HCT116 (cell line): ENCODE data around the gene MARCHF6. TPM values are rescaled to one million over a fixed set of nuclear protein-coding genes. Genes with fewer than 3 reads are reported as not detected.

ENCODE experiments used
- ATAC-seq: fragments of 200-7000 bp; cut with Tn5 transposase; 2 replicates; pipeline ENCODE4 v1.9.1; 2020; ENCODE audit warnings: mild to moderate bottlenecking, moderate library complexity
- BruUV-seq: library from RNA; stranded (reverse); fragments of 400-500 nt; replicated peaks from 2 replicates; lab custom pipeline; 2021; lab: Mats Ljungman, UMichigan
- CTCF ChIA-PET: fragments of 300-600 bp; sonication (Branson Sonifier 250); formaldehyde crosslinking; loops from one replicate; lab custom pipeline; 2021; ENCODE audit warnings: antibody characterized with exemption; lab: Charles Lee
- POLR2A ChIA-PET: fragments of 300-600, 350-600 bp; sonication (Branson Sonifier 250); formaldehyde crosslinking; loops from one replicate; lab custom pipeline; 2021; ENCODE audit warnings: antibody characterized with exemption; lab: Charles Lee
- RAD21 ChIA-PET, 2 experiments: fragments of 300-600 bp; sonication (Branson Sonifier 250); formaldehyde crosslinking; loops; one replicate each; lab custom pipeline; 2023; ENCODE audit warnings: low total read pairs in 2 of 2; ENCODE audit not compliant: uncharacterized antibody in 2 of 2, unreplicated experiment in 2 of 2, low non-redundant PET in 1 of 2; lab: Charles Lee
- DNase-seq: peaks from one replicate; pipeline ENCODE4 v3.0.0-alpha.2; 2010; ENCODE audit warnings: low read depth, low spot score
- H2AFZ ChIP-seq: fragments of 200-600 bp; shearing (Covaris generic), sonication (generic); 2 replicates; pipeline ENCODE4 v1.6.1; 2017; ENCODE audit warnings: low read depth, mixed run types, mixed read lengths, antibody characterized with exemption, low read length; ENCODE audit not compliant: poor library complexity, severe bottlenecking
- H3K27ac ChIP-seq: 2 replicates; pipeline ENCODE4 v1.5.1; 2012; ENCODE audit warnings: low read depth, low read length
- H3K27me3 ChIP-seq: fragments of 200-600 bp; sonication (generic); 2 replicates; pipeline ENCODE4 v1.6.1; 2016; ENCODE audit warnings: mixed run types, low read length, mixed read lengths; ENCODE audit not compliant: insufficient read depth
- H3K36me3 ChIP-seq, 2 experiments: fragments of 200-500 bp in 1 of 2; fragments of 200-600 bp in 1 of 2; sonication (Bioruptor generic) in 1 of 2; sonication (generic) in 1 of 2; 2 replicates each; pipeline versions ENCODE4 v1.5.1 to v1.6.1; 2014 to 2016; ENCODE audit warnings: low read length in 2 of 2, inconsistent platforms in 1 of 2, mixed read lengths in 1 of 2, mixed run types in 1 of 2; ENCODE audit not compliant: insufficient read depth in 2 of 2, control insufficient read depth in 1 of 2
- H3K4me1 ChIP-seq, 2 experiments: fragments of 200-600 bp in 1 of 2; sonication (generic) in 1 of 2; 2 replicates each; pipeline versions ENCODE4 v1.5.1 to v1.6.1; 2012 to 2017; ENCODE audit warnings: low read length in 2 of 2, inconsistent platforms in 1 of 2, mild to moderate bottlenecking in 1 of 2, mixed read lengths in 1 of 2, mixed run types in 1 of 2, moderate library complexity in 1 of 2; ENCODE audit not compliant: insufficient read depth in 2 of 2, control insufficient read depth in 1 of 2
- H3K4me2 ChIP-seq: fragments of 200-600 bp; sonication (generic); 2 replicates; pipeline ENCODE4 v1.6.1; 2017; ENCODE audit warnings: mixed run types, low read length, mixed read lengths
- H3K4me3 ChIP-seq, 2 experiments: fragments of 200-600 bp in 1 of 2; sonication (generic) in 1 of 2; replicated peaks in 1 of 2; 2 replicates each; pipeline ENCODE4 v1.5.1; 2011 to 2016; ENCODE audit warnings: low read length in 2 of 2, control low read depth in 1 of 2, low read depth in 1 of 2, mild to moderate bottlenecking in 1 of 2, mixed read lengths in 1 of 2, mixed run types in 1 of 2
- H3K79me2 ChIP-seq: fragments of 200-600 bp; sonication (generic); 2 replicates; pipeline ENCODE4 v1.6.1; 2017; ENCODE audit warnings: mild to moderate bottlenecking, mixed run types, low read length, moderate library complexity, mixed read lengths; ENCODE audit not compliant: insufficient read depth
- H3K9ac ChIP-seq: fragments of 200-600 bp; sonication (generic); 2 replicates; pipeline ENCODE4 v1.6.1; 2016; ENCODE audit warnings: low read length, mixed read lengths
- H3K9me2 ChIP-seq: fragments of 200-600 bp; sonication (generic), shearing (Covaris generic); 2 replicates; pipeline ENCODE4 v1.6.1; 2017; ENCODE audit warnings: mixed run types, mild to moderate bottlenecking, moderate library complexity; ENCODE audit not compliant: insufficient read depth
- H3K9me3 ChIP-seq, 2 experiments: fragments of 200-500 bp in 1 of 2; fragments of 200-600 bp in 1 of 2; sonication (Bioruptor generic) in 1 of 2; sonication (generic) in 1 of 2; 2 replicates each; pipeline ENCODE4 v1.6.1; 2014 to 2017; ENCODE audit warnings: low read length in 2 of 2, mixed read lengths in 2 of 2, inconsistent platforms in 1 of 2, low read depth in 1 of 2, mild to moderate bottlenecking in 1 of 2, mixed run types in 1 of 2, moderate library complexity in 1 of 2; ENCODE audit not compliant: control insufficient read depth in 1 of 2, insufficient read depth in 1 of 2
- H4K20me1 ChIP-seq: fragments of 200-600 bp; sonication (generic), shearing (Covaris generic); 2 replicates; pipeline ENCODE4 v1.6.1; 2017; ENCODE audit warnings: mixed run types, mild to moderate bottlenecking, moderate library complexity; ENCODE audit not compliant: insufficient read depth
- EZH2 ChIP-seq: fragments of 200-600 bp; sonication (generic); IDR thresholded peaks from 2 replicates; pipeline ENCODE4 v1.6.1; 2017; ENCODE audit warnings: antibody characterized with exemption, mixed run types
- POLR2AphosphoS5 ChIP-seq: IDR thresholded peaks from 2 replicates; pipeline ENCODE4 v1.6.1; 2011; ENCODE audit warnings: mild to moderate bottlenecking, low read depth, low read length, moderate library complexity
- intact Hi-C: fragments of 100-400 bp; cut with micrococcal nuclease; formaldehyde crosslinking; loops from 2 replicates; pipeline ENCODE4 v1.10.0; 2022
- total RNA-seq: library from RNA; stranded (reverse); gene quantifications from one replicate; pipeline ENCODE4 v1.2.1, GENCODE V29; 2021; ENCODE audit not compliant: unreplicated experiment
- TF ChIP-seq, protein P1 (sequence below), 3 experiments: fragments of 200-600 bp in 1 of 3; sonication (generic) in 1 of 3; IDR thresholded peaks in 2 of 3; conservative IDR thresholded peaks in 1 of 3; 2 replicates each; pipeline ENCODE4 v1.5.1; 2012 to 2017; ENCODE audit warnings: low read depth in 2 of 3, low read length in 2 of 3, antibody characterized with exemption in 1 of 3, borderline replicate concordance in 1 of 3, control low read depth in 1 of 3, mild to moderate bottlenecking in 1 of 3, mixed read lengths in 1 of 3, mixed run types in 1 of 3, moderate library complexity in 1 of 3; ENCODE audit not compliant: insufficient read depth in 1 of 3
- TF ChIP-seq, protein P2 (sequence below): IDR thresholded peaks from 2 replicates; pipeline ENCODE4 v1.6.1; 2011; ENCODE audit warnings: mild to moderate bottlenecking, low read length, moderate library complexity; ENCODE audit not compliant: insufficient replicate concordance; ENCODE audit errors: extremely low read depth
- TF ChIP-seq, protein P3 (sequence below): IDR thresholded peaks from 2 replicates; pipeline ENCODE4 v1.6.1; 2012

MARCHF6 gene
- total RNA-seq, 1 experiment from 2014 or later = 144 TPM

DNA sequence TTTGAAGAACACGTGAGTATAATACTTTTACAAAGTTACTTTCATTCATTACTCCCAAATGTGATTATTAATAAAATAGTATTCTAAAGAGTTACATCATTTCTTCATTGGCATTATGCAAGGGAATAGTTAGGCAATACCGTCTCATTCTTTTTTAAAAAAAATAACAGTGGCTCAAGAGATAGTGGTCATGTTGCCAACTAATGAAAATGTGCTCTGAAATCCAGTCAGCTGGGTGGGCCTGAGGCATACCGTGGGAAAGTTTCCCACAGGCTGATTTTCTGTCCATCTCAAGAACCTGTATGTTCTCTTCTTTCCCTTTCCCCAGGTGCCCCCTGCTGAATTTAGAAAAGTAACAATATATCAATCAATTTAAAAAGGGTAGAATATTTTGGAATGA is 47.3 kb downstream of the MARCHF6 start:
- Histone ChIP-seq H3K4me2 (no peak overlapping the region), H3K9me2 (no peaks in the 10 kb centered on the region), H3K27ac (no peak overlapping the region), H3K4me1 (no peaks in the 10 kb centered on the region), H3K4me3 (no peak overlapping the region), H4K20me1 (peaks cover 12% of the 10 kb centered on the region; the same call in 1 of the 2 replicates), H3K36me3 (peaks cover 25 to 67% of the 10 kb centered on the region in 2 experiments), H2AFZ (no peak overlapping the region), H3K79me2 (peaks cover 10% of the 10 kb centered on the region), H3K9ac (no peak overlapping the region), H3K9me3 (no peaks in the 10 kb centered on the region), H3K27me3 (no peaks in the 10 kb centered on the region)
- TF ChIP-seq POLR2AphosphoS5 = no peak
- TF ChIP-seq, protein P1, sequence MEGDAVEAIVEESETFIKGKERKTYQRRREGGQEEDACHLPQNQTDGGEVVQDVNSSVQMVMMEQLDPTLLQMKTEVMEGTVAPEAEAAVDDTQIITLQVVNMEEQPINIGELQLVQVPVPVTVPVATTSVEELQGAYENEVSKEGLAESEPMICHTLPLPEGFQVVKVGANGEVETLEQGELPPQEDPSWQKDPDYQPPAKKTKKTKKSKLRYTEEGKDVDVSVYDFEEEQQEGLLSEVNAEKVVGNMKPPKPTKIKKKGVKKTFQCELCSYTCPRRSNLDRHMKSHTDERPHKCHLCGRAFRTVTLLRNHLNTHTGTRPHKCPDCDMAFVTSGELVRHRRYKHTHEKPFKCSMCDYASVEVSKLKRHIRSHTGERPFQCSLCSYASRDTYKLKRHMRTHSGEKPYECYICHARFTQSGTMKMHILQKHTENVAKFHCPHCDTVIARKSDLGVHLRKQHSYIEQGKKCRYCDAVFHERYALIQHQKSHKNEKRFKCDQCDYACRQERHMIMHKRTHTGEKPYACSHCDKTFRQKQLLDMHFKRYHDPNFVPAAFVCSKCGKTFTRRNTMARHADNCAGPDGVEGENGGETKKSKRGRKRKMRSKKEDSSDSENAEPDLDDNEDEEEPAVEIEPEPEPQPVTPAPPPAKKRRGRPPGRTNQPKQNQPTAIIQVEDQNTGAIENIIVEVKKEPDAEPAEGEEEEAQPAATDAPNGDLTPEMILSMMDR (IDR thresholded peaks at IDR 0.05 in 2 of 3, conservative IDR thresholded peaks at IDR 0.05 in 1 of 3; ENCODE audit: borderline replicate concordance in 1 of 3, insufficient read depth in 1 of 3, low read depth in 2 of 3, low read length in 2 of 3) = no peak
- TF ChIP-seq EZH2 = no peak
- TF ChIP-seq, protein P2, sequence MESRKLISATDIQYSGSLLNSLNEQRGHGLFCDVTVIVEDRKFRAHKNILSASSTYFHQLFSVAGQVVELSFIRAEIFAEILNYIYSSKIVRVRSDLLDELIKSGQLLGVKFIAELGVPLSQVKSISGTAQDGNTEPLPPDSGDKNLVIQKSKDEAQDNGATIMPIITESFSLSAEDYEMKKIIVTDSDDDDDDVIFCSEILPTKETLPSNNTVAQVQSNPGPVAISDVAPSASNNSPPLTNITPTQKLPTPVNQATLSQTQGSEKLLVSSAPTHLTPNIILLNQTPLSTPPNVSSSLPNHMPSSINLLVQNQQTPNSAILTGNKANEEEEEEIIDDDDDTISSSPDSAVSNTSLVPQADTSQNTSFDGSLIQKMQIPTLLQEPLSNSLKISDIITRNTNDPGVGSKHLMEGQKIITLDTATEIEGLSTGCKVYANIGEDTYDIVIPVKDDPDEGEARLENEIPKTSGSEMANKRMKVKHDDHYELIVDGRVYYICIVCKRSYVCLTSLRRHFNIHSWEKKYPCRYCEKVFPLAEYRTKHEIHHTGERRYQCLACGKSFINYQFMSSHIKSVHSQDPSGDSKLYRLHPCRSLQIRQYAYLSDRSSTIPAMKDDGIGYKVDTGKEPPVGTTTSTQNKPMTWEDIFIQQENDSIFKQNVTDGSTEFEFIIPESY = no peak
- TF ChIP-seq, protein P3, sequence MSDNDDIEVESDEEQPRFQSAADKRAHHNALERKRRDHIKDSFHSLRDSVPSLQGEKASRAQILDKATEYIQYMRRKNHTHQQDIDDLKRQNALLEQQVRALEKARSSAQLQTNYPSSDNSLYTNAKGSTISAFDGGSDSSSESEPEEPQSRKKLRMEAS = no peak
- ATAC-seq = no peak
- ChIA-PET CTCF (no interaction called here), POLR2A (no interaction called here), RAD21 (no interaction called here)
- BruUV-seq = no TSS peak
- no peak for DNase-seq
- intact Hi-C loops = no loop called here
